GM23338 (cell line): ENCODE data around the gene CACNA1S. TPM values are rescaled to one million over a fixed set of nuclear protein-coding genes. Genes with fewer than 3 reads are reported as not detected.

Experiments
- ATAC-seq: fragments of 200-7000 bp; cut with Tn5 transposase; 3 replicates; pipeline ENCODE4 v1.9.1; 2020
- DNase-seq: peaks from one replicate; pipeline ENCODE4 v3.0.0-alpha.2; 2015; ENCODE audit warnings: low spot score
- H2AFZ ChIP-seq: fragments of 200-600 bp; sonication (generic); 2 replicates; pipeline ENCODE4 v1.8.0; 2016; ENCODE audit warnings: antibody characterized with exemption, mild to moderate bottlenecking, moderate library complexity
- H3F3A ChIP-seq: fragments of 200-600 bp; sonication (generic); replicated peaks from 2 replicates; pipeline ENCODE4 v1.8.0; 2017; ENCODE audit warnings: antibody characterized with exemption, mixed run types, low read depth
- H3K27ac ChIP-seq: fragments of 200-600 bp; sonication (generic); 2 replicates; pipeline ENCODE4 v1.6.1; 2016; ENCODE audit warnings: low read depth
- H3K27me3 ChIP-seq: fragments of 200-600 bp; sonication (generic); 2 replicates; pipeline ENCODE4 v1.8.0; 2016; ENCODE audit warnings: mild to moderate bottlenecking, mixed run types, moderate library complexity; ENCODE audit not compliant: insufficient read depth
- H3K36me3 ChIP-seq: fragments of 200-600 bp; sonication (generic); 2 replicates; pipeline ENCODE4 v1.8.0; 2016; ENCODE audit warnings: mild to moderate bottlenecking; ENCODE audit not compliant: insufficient read depth
- H3K4me1 ChIP-seq: fragments of 200-600 bp; sonication (generic); 2 replicates; pipeline ENCODE4 v1.8.0; 2016; ENCODE audit warnings: mild to moderate bottlenecking, moderate library complexity; ENCODE audit not compliant: insufficient read depth
- H3K4me2 ChIP-seq: fragments of 200-600 bp; sonication (generic); 2 replicates; pipeline ENCODE4 v1.7.1; 2017; ENCODE audit warnings: mixed run types
- H3K4me3 ChIP-seq: fragments of 200-600 bp; sonication (generic); 2 replicates; pipeline ENCODE4 v1.6.1; 2016; ENCODE audit warnings: mixed run types
- H3K79me2 ChIP-seq: fragments of 200-600 bp; sonication (generic); replicated peaks from 2 replicates; pipeline ENCODE4 v1.8.0; 2017; ENCODE audit warnings: mild to moderate bottlenecking; ENCODE audit not compliant: insufficient read depth
- H3K9me2 ChIP-seq: fragments of 200-600 bp; sonication (generic); 2 replicates; pipeline ENCODE4 v1.8.0; 2017; ENCODE audit not compliant: insufficient read depth
- H4K20me1 ChIP-seq: fragments of 200-600 bp; sonication (generic); replicated peaks from 2 replicates; pipeline ENCODE4 v1.8.0; 2017; ENCODE audit warnings: mild to moderate bottlenecking; ENCODE audit not compliant: insufficient read depth
- H3K27ac Mint-ChIP-seq: 2 replicates; pipeline ENCODE4 v1.8.0; 2020; ENCODE audit warnings: inconsistent platforms, mild to moderate bottlenecking, moderate library complexity, mixed read lengths
- H3K27me3 Mint-ChIP-seq: 3 replicates; pipeline ENCODE4 v1.8.0; 2022; ENCODE audit warnings: low read depth, mild to moderate bottlenecking, moderate library complexity, mixed read lengths, inconsistent platforms; ENCODE audit not compliant: insufficient read depth, poor library complexity
- H3K36me3 Mint-ChIP-seq: 3 replicates; pipeline ENCODE4 v1.8.0; 2021; ENCODE audit warnings: low read depth, mild to moderate bottlenecking, inconsistent platforms, moderate library complexity, mixed read lengths
- H3K4me1 Mint-ChIP-seq: 3 replicates; pipeline ENCODE4 v1.8.0; 2020; ENCODE audit warnings: mild to moderate bottlenecking, inconsistent platforms, mixed read lengths
- H3K4me3 Mint-ChIP-seq: 3 replicates; pipeline ENCODE4 v1.8.0; 2021; ENCODE audit warnings: moderate library complexity, mild to moderate bottlenecking, inconsistent platforms, mixed read lengths
- H3K9me3 Mint-ChIP-seq: 3 replicates; pipeline ENCODE4 v1.8.0; 2020; ENCODE audit warnings: moderate library complexity, mild to moderate bottlenecking, inconsistent platforms, mixed read lengths
- CREB1 ChIP-seq: fragments of 250-450 bp; sonication (Bioruptor Pico); IDR thresholded peaks from 2 replicates; pipeline ENCODE4 v1.5.0; 2020; ENCODE audit warnings: low read depth, mild to moderate bottlenecking, moderate library complexity
- EZH2 ChIP-seq: fragments of 200-600 bp; sonication (generic); IDR thresholded peaks from one replicate; pipeline ENCODE4 v1.8.0; 2017; ENCODE audit warnings: antibody characterized with exemption, mild to moderate bottlenecking, low read depth; ENCODE audit not compliant: unreplicated experiment
- JUNB ChIP-seq: IDR thresholded peaks from one replicate; pipeline ENCODE4 v1.6.1; 2016; ENCODE audit warnings: antibody characterized with exemption; ENCODE audit not compliant: unreplicated experiment
- NANOG ChIP-seq: IDR thresholded peaks from 2 replicates; pipeline ENCODE4 v1.6.1; 2016; ENCODE audit warnings: antibody characterized with exemption, borderline replicate concordance
- STAT1 ChIP-seq: IDR thresholded peaks from one replicate; pipeline ENCODE4 v1.6.1; 2016; ENCODE audit warnings: antibody characterized with exemption; ENCODE audit not compliant: unreplicated experiment
- ZNF114 ChIP-seq: fragments of 250-450 bp; sonication (Bioruptor Pico); IDR thresholded peaks from 2 replicates; pipeline ENCODE4 v1.5.0; 2020; ENCODE audit warnings: mild to moderate bottlenecking, moderate library complexity
- polyA plus RNA-seq: library from polyadenylated mRNA; unstranded; fragments of >200 nt; fragmentation: Nextera tagmentation; extraction: Ambion mirVana; gene quantifications from 2 replicates; pipeline ENCODE4 v1.2.1, GENCODE V29; 2016
- total RNA-seq: library from RNA; depleted of rRNA; stranded (reverse); fragments of >200 nt; shearing (Covaris generic); gene quantifications from 2 replicates; pipeline ENCODE4 v1.2.3, GENCODE V29; 2014
- TF ChIP-seq, protein P1 (sequence below): fragments of 250-450 bp; sonication (Bioruptor Pico); IDR thresholded peaks from 2 replicates; pipeline ENCODE4 v1.5.0; 2020; ENCODE audit warnings: mild to moderate bottlenecking, moderate library complexity
- TF ChIP-seq, protein P2 (sequence below), 2 experiments: fragments of 200-600 bp in 1 of 2; sonication (generic) in 1 of 2; conservative IDR thresholded peaks; 2 replicates each; pipeline versions ENCODE4 v1.5.1 to v1.6.1; 2016 to 2017; ENCODE audit warnings: antibody characterized with exemption in 2 of 2, low read depth in 2 of 2, mild to moderate bottlenecking in 2 of 2, moderate library complexity in 1 of 2
- TF ChIP-seq, protein P3 (sequence below): IDR thresholded peaks from one replicate; pipeline ENCODE4 v1.6.1; 2018; ENCODE audit warnings: antibody characterized with exemption; ENCODE audit not compliant: unreplicated experiment

Gene CACNA1S
- total and polyA plus RNA-seq, 2 experiments from 2014 or later: 0.03 TPM; not detected in 1

DNA sequence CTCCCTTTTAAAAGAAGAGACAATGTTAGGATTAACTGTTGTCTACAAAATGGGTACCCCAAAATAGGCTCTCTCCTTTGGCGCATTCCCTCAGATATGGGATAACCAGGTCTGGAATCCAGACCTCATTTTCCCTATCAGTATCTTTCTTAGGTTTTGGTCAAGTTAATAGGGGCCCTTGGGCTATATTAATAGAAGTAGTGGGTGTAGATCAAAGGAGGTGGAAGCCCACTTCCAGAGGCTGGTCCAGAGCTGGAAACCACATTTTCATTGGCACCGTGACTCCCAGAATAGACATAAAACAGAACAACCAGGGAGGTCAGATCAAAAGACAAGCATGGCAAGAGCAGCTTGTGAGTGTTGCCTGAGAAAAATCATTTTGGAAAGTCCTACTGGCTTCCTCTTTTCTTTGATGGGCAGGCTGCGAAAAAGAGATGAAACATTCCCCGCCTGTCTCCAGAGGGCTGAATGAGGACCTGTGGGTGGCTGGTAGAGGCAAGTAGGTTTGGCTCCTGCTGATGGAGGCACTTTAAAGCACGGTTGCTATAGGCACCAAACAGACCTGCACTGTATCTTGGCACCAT is 62.9 kb downstream of the CACNA1S start (continued):
- TF ChIP-seq, protein P1, sequence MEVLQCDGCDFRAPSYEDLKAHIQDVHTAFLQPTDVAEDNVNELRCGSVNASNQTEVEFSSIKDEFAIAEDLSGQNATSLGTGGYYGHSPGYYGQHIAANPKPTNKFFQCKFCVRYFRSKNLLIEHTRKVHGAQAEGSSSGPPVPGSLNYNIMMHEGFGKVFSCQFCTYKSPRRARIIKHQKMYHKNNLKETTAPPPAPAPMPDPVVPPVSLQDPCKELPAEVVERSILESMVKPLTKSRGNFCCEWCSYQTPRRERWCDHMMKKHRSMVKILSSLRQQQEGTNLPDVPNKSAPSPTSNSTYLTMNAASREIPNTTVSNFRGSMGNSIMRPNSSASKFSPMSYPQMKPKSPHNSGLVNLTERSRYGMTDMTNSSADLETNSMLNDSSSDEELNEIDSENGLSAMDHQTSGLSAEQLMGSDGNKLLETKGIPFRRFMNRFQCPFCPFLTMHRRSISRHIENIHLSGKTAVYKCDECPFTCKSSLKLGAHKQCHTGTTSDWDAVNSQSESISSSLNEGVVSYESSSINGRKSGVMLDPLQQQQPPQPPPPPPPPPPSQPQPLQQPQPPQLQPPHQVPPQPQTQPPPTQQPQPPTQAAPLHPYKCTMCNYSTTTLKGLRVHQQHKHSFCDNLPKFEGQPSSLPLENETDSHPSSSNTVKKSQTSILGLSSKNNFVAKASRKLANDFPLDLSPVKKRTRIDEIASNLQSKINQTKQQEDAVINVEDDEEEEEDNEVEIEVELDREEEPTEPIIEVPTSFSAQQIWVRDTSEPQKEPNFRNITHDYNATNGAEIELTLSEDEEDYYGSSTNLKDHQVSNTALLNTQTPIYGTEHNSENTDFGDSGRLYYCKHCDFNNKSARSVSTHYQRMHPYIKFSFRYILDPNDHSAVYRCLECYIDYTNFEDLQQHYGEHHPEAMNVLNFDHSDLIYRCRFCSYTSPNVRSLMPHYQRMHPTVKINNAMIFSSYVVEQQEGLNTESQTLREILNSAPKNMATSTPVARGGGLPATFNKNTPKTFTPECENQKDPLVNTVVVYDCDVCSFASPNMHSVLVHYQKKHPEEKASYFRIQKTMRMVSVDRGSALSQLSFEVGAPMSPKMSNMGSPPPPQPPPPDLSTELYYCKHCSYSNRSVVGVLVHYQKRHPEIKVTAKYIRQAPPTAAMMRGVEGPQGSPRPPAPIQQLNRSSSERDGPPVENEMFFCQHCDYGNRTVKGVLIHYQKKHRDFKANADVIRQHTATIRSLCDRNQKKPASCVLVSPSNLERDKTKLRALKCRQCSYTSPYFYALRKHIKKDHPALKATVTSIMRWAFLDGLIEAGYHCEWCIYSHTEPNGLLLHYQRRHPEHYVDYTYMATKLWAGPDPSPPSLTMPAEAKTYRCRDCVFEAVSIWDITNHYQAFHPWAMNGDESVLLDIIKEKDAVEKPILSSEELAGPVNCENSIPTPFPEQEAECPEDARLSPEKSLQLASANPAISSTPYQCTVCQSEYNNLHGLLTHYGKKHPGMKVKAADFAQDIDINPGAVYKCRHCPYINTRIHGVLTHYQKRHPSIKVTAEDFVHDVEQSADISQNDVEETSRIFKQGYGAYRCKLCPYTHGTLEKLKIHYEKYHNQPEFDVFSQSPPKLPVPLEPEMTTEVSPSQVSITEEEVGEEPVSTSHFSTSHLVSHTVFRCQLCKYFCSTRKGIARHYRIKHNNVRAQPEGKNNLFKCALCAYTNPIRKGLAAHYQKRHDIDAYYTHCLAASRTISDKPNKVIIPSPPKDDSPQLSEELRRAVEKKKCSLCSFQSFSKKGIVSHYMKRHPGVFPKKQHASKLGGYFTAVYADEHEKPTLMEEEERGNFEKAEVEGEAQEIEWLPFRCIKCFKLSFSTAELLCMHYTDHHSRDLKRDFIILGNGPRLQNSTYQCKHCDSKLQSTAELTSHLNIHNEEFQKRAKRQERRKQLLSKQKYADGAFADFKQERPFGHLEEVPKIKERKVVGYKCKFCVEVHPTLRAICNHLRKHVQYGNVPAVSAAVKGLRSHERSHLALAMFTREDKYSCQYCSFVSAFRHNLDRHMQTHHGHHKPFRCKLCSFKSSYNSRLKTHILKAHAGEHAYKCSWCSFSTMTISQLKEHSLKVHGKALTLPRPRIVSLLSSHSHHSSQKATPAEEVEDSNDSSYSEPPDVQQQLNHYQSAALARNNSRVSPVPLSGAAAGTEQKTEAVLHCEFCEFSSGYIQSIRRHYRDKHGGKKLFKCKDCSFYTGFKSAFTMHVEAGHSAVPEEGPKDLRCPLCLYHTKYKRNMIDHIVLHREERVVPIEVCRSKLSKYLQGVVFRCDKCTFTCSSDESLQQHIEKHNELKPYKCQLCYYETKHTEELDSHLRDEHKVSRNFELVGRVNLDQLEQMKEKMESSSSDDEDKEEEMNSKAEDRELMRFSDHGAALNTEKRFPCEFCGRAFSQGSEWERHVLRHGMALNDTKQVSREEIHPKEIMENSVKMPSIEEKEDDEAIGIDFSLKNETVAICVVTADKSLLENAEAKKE (CRISPR knock-in tag): no peak
- TF ChIP-seq EZH2: no peak
- TF ChIP-seq CREB1 (CRISPR knock-in tag): no peak
- TF ChIP-seq ZNF114 (CRISPR knock-in tag): no peak

DNA sequence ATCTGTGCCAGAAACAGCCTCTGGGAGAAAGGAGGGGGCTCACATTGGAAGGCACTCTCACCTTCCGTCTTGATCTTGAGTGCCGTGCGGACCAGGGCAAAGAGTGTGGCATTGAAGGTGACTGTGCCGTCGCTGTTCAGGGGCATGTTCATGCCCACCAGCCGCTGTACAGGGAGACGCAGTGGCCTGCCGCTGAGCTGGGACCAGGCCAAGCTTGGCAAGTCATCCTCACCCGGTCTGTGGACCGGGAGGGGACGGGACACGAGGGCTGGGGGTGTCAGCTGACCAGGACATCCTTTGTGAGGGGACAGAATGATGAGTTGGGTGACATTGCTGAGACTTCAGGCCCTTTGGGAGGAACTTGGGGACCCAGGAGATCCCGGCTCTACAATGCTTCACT is 63.7 kb downstream of the CACNA1S start:
- H3K36me3 Mint-ChIP-seq: no peaks in the 10 kb centered on the region
- no peaks in the 10 kb centered on the region for H3K27me3 ChIP-seq
- peaks cover 5% of the 10 kb centered on the region; the same call in 1 of the 2 replicates for H3K9me2 ChIP-seq
- H3K27me3 Mint-ChIP-seq: peaks cover 6% of the 10 kb centered on the region
- H3K4me1 ChIP-seq: no peaks in the 10 kb centered on the region
- no peaks in the 10 kb centered on the region for H3K36me3 ChIP-seq
- H3K4me3 Mint-ChIP-seq: no peak overlapping the region
- no peak overlapping the region for H3K4me3 ChIP-seq
- no peak overlapping the region for H3K4me2 ChIP-seq
- no peak overlapping the region for H2AFZ ChIP-seq
- H3F3A ChIP-seq: no peaks in the 10 kb centered on the region
- no peak for DNase-seq
- H3K27ac Mint-ChIP-seq: no peak overlapping the region
- TF ChIP-seq JUNB (no peak), NANOG (no peak), EZH2 (no peak), CREB1 (CRISPR knock-in tag) (no peak), STAT1 (no peak)
- TF ChIP-seq, protein P2, sequence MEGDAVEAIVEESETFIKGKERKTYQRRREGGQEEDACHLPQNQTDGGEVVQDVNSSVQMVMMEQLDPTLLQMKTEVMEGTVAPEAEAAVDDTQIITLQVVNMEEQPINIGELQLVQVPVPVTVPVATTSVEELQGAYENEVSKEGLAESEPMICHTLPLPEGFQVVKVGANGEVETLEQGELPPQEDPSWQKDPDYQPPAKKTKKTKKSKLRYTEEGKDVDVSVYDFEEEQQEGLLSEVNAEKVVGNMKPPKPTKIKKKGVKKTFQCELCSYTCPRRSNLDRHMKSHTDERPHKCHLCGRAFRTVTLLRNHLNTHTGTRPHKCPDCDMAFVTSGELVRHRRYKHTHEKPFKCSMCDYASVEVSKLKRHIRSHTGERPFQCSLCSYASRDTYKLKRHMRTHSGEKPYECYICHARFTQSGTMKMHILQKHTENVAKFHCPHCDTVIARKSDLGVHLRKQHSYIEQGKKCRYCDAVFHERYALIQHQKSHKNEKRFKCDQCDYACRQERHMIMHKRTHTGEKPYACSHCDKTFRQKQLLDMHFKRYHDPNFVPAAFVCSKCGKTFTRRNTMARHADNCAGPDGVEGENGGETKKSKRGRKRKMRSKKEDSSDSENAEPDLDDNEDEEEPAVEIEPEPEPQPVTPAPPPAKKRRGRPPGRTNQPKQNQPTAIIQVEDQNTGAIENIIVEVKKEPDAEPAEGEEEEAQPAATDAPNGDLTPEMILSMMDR (conservative IDR thresholded peaks at IDR 0.05; ENCODE audit: low read depth in 2 of 2): no peak
- TF ChIP-seq, protein P3, sequence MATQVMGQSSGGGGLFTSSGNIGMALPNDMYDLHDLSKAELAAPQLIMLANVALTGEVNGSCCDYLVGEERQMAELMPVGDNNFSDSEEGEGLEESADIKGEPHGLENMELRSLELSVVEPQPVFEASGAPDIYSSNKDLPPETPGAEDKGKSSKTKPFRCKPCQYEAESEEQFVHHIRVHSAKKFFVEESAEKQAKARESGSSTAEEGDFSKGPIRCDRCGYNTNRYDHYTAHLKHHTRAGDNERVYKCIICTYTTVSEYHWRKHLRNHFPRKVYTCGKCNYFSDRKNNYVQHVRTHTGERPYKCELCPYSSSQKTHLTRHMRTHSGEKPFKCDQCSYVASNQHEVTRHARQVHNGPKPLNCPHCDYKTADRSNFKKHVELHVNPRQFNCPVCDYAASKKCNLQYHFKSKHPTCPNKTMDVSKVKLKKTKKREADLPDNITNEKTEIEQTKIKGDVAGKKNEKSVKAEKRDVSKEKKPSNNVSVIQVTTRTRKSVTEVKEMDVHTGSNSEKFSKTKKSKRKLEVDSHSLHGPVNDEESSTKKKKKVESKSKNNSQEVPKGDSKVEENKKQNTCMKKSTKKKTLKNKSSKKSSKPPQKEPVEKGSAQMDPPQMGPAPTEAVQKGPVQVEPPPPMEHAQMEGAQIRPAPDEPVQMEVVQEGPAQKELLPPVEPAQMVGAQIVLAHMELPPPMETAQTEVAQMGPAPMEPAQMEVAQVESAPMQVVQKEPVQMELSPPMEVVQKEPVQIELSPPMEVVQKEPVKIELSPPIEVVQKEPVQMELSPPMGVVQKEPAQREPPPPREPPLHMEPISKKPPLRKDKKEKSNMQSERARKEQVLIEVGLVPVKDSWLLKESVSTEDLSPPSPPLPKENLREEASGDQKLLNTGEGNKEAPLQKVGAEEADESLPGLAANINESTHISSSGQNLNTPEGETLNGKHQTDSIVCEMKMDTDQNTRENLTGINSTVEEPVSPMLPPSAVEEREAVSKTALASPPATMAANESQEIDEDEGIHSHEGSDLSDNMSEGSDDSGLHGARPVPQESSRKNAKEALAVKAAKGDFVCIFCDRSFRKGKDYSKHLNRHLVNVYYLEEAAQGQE: no peak
- no peak for ATAC-seq
- H3K4me1 Mint-ChIP-seq: peaks cover 5% of the 10 kb centered on the region; the same call in 2 of the 3 replicates
- H3K79me2 ChIP-seq: no peaks in the 10 kb centered on the region
- H3K9me3 Mint-ChIP-seq: no peaks in the 10 kb centered on the region
- H4K20me1 ChIP-seq: no peaks in the 10 kb centered on the region
- H3K27ac ChIP-seq: no peak overlapping the region
